PC-9 (cell line): ENCODE results near the gene MRPS18B.

ENCODE experiments used
- CTCF ChIP-seq: fragments of 200-600 bp; sonication (generic); conservative IDR thresholded peaks from 2 replicates; pipeline ENCODE4 v1.6.1; 2017; ENCODE audit warnings: mixed run types, antibody characterized with exemption, mild to moderate bottlenecking, moderate library complexity
- EZH2 ChIP-seq: fragments of 200-600 bp; sonication (generic); IDR thresholded peaks from 2 replicates; pipeline ENCODE4 v1.8.0; 2017; ENCODE audit warnings: antibody characterized with exemption, low read depth

DNA sequence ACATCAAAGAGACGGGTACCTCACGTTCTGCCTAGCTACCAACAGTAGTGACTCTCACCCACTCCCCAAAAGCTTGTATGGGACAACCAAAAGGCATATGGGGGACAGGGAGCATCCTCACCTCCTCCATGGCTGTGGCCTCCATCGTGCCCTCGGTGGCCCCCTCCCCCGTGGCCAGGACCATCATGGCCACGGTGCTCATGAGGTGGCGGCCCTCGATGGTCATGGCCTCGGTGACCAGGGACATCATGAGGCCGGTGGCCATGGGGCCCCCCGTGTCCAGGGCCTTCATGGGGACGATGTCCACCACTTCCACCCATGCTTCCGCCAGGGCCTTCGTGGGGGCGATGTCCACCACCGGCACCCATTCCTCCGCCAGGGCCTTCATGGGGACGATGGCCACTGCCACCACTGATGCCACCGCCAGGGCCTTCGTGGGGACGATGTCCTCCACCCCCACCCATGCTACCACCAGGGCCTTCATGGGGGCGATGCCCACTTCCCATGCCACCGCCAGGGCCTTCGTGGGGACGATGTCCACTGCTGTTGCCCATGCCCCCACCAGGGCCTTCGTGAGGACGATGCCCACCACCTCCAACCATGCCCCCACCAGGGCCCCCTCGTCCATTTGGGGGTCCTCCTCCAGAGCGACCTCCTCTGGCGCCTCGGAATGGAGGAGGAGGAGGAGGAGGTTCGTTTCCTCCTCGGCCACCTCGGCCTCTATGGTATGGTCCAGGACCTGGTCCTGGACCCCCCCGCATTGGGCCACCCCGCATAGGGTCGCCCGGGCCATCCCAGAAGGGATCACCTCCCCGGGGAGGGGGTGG, 15.6 kb upstream of the MRPS18B start:
- no peak for TF ChIP-seq EZH2
- no peak for TF ChIP-seq CTCF
